Ishikawa (cell line): ENCODE results near the gene ZNF367.

Experiments
- CEBPB ChIP-seq: IDR thresholded peaks from 2 replicates; pipeline ENCODE4 v1.6.1; 2012
- CREB1 ChIP-seq: IDR thresholded peaks from 2 replicates; pipeline ENCODE4 v1.6.1; 2012; ENCODE audit warnings: low read depth
- EGR1 ChIP-seq: IDR thresholded peaks from 2 replicates; pipeline ENCODE4 v1.6.1; 2012
- EP300 ChIP-seq: IDR thresholded peaks from 2 replicates; pipeline ENCODE4 v1.6.1; 2012; ENCODE audit warnings: borderline replicate concordance
- FOXM1 ChIP-seq: IDR thresholded peaks from 2 replicates; pipeline ENCODE4 v1.6.1; 2012; ENCODE audit warnings: low read depth, borderline replicate concordance
- MAX ChIP-seq: IDR thresholded peaks from 2 replicates; pipeline ENCODE4 v1.6.1; 2012
- NFIC ChIP-seq: IDR thresholded peaks from 2 replicates; pipeline ENCODE4 v1.6.1; 2012
- RAD21 ChIP-seq: IDR thresholded peaks from 2 replicates; pipeline ENCODE4 v1.6.1; 2012; ENCODE audit warnings: low read depth
- REST ChIP-seq: IDR thresholded peaks from 2 replicates; pipeline ENCODE4 v1.6.1; 2012; ENCODE audit warnings: low read depth, mild to moderate bottlenecking
- TAF1 ChIP-seq: IDR thresholded peaks from 2 replicates; pipeline ENCODE4 v1.6.1; 2012; ENCODE audit warnings: low read depth, mild to moderate bottlenecking
- TCF12 ChIP-seq: IDR thresholded peaks from 2 replicates; pipeline ENCODE4 v1.6.1; 2012; ENCODE audit warnings: low read depth
- TEAD4 ChIP-seq: IDR thresholded peaks from 2 replicates; pipeline ENCODE4 v1.6.1; 2012
- USF1 ChIP-seq: IDR thresholded peaks from 2 replicates; pipeline ENCODE4 v1.6.1; 2012
- YY1 ChIP-seq: IDR thresholded peaks from 2 replicates; pipeline ENCODE4 v1.6.1; 2012; ENCODE audit warnings: low read depth
- ZBTB7A ChIP-seq: IDR thresholded peaks from 2 replicates; pipeline ENCODE4 v1.6.1; 2012; ENCODE audit warnings: low read depth

ZNF367 gene

GRCh38 chr9:96400132-96400910, 17.8 kb downstream of the ZNF367 start:
- TF ChIP-seq EGR1 (no peak), RAD21 (no peak), CEBPB (no peak), TCF12 (no peak), CREB1 (no peak), FOXM1 (no peak), NFIC (no peak), MAX (no peak), ZBTB7A (no peak), EP300 (no peak), REST (no peak), TEAD4 (no peak), USF1 (no peak)

GRCh38 chr9:96399325-96399633, 18.9 kb downstream of the ZNF367 start:
- TF ChIP-seq TCF12 (no peak), EGR1 (no peak), CREB1 (no peak), MAX (no peak), NFIC (no peak), CEBPB (no peak), RAD21 (no peak), REST (no peak), ZBTB7A (no peak), YY1 (no peak), FOXM1 (no peak), TAF1 (no peak), USF1 (no peak), EP300 (no peak), TEAD4 (no peak)

- TF ChIP-seq REST, result no peak
- no peak for TF ChIP-seq EP300
- TF ChIP-seq TCF12, result no peak
- no peak for TF ChIP-seq TEAD4
- TF ChIP-seq USF1, result no peak
- no peak for TF ChIP-seq MAX
- TF ChIP-seq YY1, result no peak
- TF ChIP-seq NFIC, result no peak
These were observed 19.4 kb downstream of the ZNF367 start for GRCh38 chr9:96398582-96399324.
